ENCODE data around the gene WDR33.

The WDR33 gene

DNA sequence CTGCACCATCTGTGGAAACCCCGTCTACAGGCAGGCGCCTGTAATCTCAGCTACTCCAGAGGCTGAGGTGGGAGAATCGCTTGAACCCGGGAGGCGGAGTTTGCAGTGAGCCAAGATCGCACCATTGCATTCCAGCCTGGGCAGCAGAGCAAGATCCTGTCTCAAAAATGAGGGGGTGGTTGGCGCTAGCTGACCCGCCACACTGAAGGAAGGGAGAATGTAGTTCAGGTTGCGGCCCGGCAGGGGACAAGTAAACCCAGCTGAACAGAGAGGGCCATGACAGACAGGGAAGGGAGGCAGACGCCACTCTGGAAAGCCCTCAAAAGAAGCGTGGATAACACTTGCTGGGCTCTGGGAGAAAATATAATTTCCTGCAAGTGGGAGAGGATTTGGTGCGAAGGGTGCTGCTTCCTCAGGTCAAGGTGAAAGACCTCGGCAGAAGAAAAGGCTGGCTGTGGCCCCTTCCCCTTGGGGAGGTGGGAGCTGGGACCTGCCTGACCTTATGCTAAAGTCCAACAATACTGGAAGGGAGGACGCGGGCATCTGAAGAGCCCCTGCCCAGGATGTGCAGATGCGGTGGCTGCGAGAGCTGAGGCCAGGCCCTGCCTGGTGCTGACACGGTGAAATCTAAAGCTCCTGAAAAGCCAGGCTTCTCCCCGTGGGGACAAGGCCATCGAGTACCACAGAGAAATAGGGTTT lies 113.3 kb downstream of the WDR33 start:
- TF ChIP-seq, protein P1, sequence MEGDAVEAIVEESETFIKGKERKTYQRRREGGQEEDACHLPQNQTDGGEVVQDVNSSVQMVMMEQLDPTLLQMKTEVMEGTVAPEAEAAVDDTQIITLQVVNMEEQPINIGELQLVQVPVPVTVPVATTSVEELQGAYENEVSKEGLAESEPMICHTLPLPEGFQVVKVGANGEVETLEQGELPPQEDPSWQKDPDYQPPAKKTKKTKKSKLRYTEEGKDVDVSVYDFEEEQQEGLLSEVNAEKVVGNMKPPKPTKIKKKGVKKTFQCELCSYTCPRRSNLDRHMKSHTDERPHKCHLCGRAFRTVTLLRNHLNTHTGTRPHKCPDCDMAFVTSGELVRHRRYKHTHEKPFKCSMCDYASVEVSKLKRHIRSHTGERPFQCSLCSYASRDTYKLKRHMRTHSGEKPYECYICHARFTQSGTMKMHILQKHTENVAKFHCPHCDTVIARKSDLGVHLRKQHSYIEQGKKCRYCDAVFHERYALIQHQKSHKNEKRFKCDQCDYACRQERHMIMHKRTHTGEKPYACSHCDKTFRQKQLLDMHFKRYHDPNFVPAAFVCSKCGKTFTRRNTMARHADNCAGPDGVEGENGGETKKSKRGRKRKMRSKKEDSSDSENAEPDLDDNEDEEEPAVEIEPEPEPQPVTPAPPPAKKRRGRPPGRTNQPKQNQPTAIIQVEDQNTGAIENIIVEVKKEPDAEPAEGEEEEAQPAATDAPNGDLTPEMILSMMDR (conservative IDR thresholded peaks at IDR 0.05; ENCODE audit: control insufficient read depth, insufficient read depth, low read depth, low read length), result no peak
- no peak overlapping the region for H3K4me3 ChIP-seq (ENCODE audit: control insufficient read depth, low read depth, low read length)
- no peak for DNase-seq (ENCODE audit: low read depth)

DNA sequence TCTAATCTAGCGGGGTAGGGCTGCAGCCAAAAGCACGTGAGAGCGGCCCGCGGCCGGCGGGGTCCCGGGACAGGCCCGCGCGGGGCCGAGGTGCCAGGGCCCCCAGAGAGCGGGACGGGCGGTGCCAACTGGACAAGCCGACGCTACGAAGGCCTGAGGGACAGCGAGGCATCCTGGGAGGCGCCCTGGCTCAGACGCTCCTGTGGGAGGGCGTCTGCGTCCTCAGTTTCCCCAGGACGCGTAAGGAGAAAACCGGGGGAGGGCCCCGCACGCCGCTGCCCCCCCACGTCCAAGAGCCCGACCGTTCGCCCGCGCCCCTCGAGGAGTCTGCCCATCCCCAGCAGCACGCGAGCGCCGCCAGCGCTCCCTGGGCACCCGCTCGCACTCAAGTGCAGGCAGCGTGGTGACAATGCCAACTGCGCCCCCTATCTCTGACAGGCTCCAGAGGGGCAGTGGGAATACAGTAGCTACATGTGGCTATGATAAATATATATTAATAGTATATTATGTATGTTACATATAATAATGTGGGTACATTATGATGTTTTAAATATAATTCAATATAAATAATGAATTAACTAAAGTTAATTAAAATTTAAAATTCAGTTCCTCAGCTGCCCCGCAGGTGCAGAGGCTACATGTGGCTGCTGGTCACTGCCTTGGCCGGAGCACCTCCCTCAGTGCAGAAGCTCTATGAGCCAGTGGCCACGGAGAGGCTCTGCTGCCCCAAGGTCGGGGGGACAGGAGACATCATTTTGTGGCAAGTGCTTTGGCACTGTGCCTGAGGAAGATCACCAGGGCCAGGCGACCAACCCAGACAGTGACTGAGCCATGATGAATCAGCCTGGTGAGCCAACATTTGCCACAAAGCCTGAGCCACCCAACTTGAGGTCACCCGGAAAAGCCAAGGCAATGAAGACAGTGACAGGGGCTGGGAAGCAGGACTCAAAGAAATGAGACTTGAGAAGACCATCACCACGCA lies 115.2 kb downstream of the WDR33 start:
- TF ChIP-seq, protein P1 (conservative IDR thresholded peaks at IDR 0.05; ENCODE audit: control insufficient read depth, insufficient read depth, low read depth, low read length), result peak; percentile 31
- H3K4me3 ChIP-seq (ENCODE audit: control insufficient read depth, low read depth, low read length), result no peak overlapping the region
- peak; percentile 38 for DNase-seq (ENCODE audit: low read depth)

DNA sequence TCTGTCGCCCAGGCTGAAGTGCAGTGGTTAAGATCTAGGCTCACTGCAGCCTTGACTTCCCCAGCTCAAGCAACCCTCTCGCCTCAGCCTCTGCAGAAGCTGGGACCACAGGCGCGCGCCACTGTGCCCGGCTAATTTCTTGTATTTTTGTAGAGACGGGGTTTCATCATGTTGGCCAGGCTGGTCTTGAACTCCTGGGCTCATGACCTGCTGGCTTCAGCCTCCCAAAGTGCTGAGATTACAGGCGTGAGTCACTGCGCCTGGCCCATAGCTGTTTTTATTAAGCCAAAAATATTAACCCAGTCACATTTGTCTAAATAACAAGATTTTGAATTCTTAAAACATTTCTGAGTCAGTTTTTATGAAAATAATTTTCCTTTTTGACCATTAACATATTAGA lies 116.0 kb downstream of the WDR33 start:
- TF ChIP-seq, protein P1 (conservative IDR thresholded peaks at IDR 0.05; ENCODE audit: control insufficient read depth, insufficient read depth, low read depth, low read length), result no peak
- peak; percentile 43 for DNase-seq (ENCODE audit: low read depth)
- no peak overlapping the region for H3K4me3 ChIP-seq (ENCODE audit: control insufficient read depth, low read depth, low read length)

DNA sequence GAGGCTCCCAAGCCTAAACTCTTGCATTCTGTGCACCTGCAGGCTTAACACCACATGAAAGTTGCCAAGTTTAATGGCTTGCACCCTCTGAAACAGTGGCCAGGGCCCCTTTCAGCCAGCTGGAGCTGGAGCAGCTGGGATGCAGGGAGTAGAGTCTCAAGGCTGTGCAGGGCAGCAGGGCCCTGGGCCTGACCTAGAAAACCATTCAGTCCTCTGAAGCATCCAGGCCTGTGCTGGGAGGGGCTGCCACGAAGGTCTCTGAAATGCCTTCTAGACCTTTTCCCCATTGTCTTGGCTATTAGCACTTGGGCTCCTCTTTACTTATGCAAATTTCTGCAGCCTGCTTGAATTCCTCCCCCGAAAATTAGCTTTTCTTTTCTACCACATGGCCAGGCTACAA lies 120.3 kb downstream of the WDR33 start:
- DNase-seq (ENCODE audit: low read depth), result no peak
- H3K4me3 ChIP-seq (ENCODE audit: control insufficient read depth, low read depth, low read length), result no peak overlapping the region
- TF ChIP-seq, protein P1 (conservative IDR thresholded peaks at IDR 0.05; ENCODE audit: control insufficient read depth, insufficient read depth, low read depth, low read length), result no peak

DNA sequence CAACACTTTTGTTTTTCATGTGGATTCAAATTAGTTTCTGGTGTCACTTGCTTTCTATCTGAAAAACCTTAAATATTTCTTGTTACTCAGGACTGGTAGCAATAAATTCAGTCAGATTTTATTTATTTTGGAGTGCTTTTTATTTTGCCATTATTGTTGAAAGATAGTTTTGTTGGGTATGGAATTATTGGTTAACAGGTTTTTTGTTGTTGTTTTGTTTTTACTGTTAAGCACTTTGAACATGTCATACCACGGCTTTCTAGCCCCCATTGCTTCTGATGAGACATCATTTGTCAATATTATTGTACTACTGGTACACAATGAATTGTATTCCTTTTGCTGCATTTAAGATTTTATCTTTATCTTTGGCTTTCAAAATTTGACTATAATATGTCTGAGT lies 122.6 kb downstream of the WDR33 start:
- TF ChIP-seq, protein P1 (conservative IDR thresholded peaks at IDR 0.05; ENCODE audit: control insufficient read depth, insufficient read depth, low read depth, low read length), result no peak
- no peak overlapping the region for H3K4me3 ChIP-seq (ENCODE audit: control insufficient read depth, low read depth, low read length)
- DNase-seq (ENCODE audit: low read depth), result no peak

DNA sequence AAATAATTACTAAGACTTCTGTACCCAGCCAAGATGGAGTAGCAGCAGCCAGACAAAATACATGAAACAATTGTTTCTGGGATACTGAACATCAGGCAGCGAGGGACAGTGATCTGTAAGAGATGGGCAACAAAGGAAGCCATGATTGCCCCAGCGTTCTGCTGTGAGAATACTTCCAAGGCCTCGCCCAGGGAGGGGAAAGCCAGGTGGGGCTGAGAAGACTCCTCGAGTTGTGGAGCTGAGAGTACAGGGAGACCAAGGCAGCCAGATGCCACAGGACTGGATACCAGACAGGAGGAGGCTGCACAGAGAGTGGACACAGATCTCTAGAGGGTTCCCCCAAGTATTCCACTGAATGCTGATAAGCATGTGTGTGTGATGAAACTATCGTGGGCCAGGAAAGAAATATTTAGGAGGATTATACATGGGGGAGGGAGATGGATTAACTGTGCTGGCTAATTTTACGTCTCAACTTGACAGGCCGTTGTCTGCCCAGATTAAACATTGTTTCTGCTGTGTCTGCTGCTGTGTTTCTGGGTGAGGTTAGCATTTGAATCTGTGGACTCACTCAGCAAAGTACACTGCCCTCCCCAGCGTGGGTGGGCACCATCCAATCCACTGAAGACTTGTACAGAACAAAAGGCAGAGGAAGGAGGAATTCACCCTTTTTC lies 125.4 kb downstream of the WDR33 start:
- TF ChIP-seq, protein P1 (conservative IDR thresholded peaks at IDR 0.05; ENCODE audit: control insufficient read depth, insufficient read depth, low read depth, low read length), result no peak
- H3K4me3 ChIP-seq (ENCODE audit: control insufficient read depth, low read depth, low read length), result no peak overlapping the region
- no peak for DNase-seq (ENCODE audit: low read depth)

All from fibroblast of mammary gland (primary cell).